Erythroblast (primary cell): Measurements from ENCODE around the gene BMP8A.

Source experiments
- DNase-seq, 2 experiments: peaks; one replicate each; lab custom pipeline; 2025; lab: John Stamatoyannopoulos, UW
- GATA1 ChIP-seq: IDR thresholded peaks from 2 replicates; pipeline ENCODE4 v1.6.1; 2011; ENCODE audit warnings: low read depth, mild to moderate bottlenecking, control low read depth, low read length, moderate library complexity
- POLR2A ChIP-seq: IDR thresholded peaks from 2 replicates; pipeline ENCODE4 v1.6.1; 2011; ENCODE audit warnings: mild to moderate bottlenecking, low read length

The BMP8A gene

GRCh38 chr1:39540504-39541031, 49.1 kb downstream of the BMP8A start:
- TF ChIP-seq POLR2A, result no peak
- no peak for TF ChIP-seq GATA1
- no peak for DNase-seq

- TF ChIP-seq GATA1, result no peak
- no peak for TF ChIP-seq POLR2A
- DNase-seq, result no peak
Observed at GRCh38 chr1:39542924-39543323, 51.5 kb downstream of the BMP8A start.

GRCh38 chr1:39544327-39544726, 52.9 kb downstream of the BMP8A start:
- no peak for TF ChIP-seq GATA1
- no peak for TF ChIP-seq POLR2A
- no peak for DNase-seq

- TF ChIP-seq GATA1 (no peak), POLR2A (no peak)
- no peak for DNase-seq
Observed at GRCh38 chr1:39545531-39545930, 54.1 kb downstream of the BMP8A start.

GRCh38 chr1:39554277-39554676, 62.8 kb downstream of the BMP8A start:
- DNase-seq, result no peak
- TF ChIP-seq GATA1 (no peak), POLR2A (no peak)

DNA sequence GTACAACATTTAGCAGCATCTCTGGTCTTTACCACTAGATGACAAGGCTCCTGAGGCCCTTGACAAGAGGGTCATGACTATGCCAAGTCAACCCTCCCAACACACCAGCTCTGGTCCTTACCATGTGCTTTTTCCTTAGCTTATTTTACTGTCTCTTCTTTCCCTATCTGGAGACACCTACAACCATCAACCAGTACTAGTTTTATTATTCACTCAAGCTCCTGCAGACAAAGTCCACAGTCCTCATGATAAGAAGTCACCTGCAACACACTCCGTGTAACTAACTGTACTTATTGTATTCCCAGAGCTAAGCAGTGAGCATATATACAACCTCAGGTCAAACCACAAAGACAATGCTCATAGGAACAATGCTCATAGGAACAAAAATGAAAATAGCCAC, 69.8 kb downstream of the BMP8A start:
- no peak for DNase-seq
- TF ChIP-seq POLR2A (no peak), GATA1 (no peak)

DNA sequence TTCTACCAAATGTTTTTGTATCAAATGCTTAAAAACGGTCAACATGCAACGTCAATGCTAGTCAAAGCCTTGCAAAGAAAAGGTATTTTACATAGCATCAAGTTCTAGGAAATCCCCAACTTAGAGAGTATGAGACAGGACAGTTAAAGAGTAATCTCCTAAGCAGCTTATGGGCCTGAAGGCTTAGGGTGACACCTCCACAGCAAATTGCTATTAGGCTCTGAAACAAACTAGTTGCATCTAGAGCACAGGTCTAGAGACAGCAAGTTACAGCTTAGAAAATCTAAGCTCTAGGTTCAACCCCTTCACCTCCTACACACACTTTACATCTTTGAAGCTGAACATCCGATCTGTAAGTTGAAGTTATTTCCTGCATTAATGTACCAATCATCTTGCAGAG, 71.5 kb downstream of the BMP8A start:
- no peak for DNase-seq
- TF ChIP-seq POLR2A (no peak), GATA1 (no peak)

DNA sequence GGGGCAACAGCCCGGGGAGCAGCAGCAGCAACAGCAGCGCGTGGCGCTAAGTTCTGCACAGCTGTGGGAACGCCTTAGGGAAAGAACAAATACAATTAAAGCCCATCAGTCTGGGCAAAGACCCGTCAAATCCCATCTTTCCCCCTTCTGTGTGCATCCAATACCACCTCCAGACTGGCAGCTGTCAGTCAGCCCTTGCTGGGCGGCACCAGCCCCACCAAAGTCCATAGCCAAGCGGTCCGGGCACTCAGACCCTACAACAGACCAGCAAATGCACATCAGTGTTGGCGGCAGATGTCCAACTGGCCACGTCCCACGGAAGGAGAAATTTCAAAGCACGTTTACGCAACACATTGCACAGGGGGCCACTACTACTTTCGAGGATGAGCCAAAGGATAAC, 72.2 kb downstream of the BMP8A start:
- no peak for DNase-seq
- no peak for TF ChIP-seq POLR2A
- TF ChIP-seq GATA1, result no peak

DNA sequence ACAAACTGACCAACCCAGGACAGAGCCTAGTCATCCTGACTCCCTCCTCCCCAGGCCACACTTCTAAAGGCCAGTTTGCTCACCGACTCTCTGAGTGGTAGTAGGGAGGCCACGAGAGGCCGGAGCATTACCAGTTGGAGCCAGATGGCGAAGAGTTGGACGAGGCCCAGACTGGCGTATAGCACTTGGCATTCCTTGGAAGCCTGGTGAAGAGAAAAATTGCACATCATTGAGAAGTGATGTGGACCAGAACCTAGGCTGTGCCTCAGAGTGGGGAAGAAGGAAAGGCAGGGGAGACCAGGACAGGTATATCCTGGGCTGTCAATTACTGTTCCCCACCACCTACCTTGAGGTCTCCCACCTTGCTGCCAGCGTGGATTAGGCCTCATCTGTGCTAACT, 72.9 kb downstream of the BMP8A start:
- TF ChIP-seq GATA1 (no peak), POLR2A (no peak)
- DNase-seq, result no peak

DNA sequence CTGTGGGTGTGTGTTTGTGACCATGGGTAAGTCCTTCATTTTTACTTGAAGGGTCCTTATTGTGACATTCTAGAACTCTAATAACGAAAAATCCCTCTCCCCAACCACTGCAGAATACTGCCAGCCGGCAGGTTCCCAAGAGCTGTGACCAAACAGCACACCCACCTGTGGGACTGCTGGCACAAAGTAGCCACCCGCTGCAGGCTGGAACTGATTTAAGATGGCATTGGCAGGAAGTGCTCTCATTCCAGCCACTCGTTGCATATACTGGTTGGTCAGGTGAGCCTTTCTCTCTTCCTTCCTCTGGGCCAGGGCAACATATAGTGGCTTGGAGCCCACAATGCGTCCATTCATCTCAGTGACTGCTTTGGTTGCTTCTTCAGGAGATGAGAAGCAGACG, 73.5 kb downstream of the BMP8A start:
- DNase-seq, result no peak
- no peak for TF ChIP-seq GATA1
- TF ChIP-seq POLR2A, result no peak

- DNase-seq, result peak; percentile 39 to 75
- TF ChIP-seq POLR2A, result no peak
- TF ChIP-seq GATA1, result no peak
Observed at GRCh38 chr1:39566441-39567137, 75.2 kb downstream of the BMP8A start.

DNA sequence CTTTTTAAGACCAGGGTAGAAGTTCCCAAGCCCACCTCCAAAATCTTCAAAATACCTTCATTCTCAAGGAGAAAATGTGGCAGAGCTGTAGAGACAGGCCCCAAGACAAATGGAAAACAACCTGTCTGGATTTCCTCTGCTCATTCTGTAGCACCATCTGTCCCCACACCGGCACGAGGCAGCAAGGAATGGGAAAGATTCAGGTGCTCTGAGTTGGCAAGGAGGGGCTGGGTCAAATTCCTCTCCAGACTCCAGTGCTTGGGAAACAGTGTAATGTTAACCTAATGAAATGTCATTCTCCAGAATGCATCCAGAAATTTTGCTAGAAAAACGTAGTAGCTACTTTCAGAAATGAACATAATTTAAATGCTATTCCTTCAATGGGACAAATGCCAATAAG, 75.9 kb downstream of the BMP8A start:
- DNase-seq, result no peak
- TF ChIP-seq POLR2A, result no peak
- no peak for TF ChIP-seq GATA1

DNA sequence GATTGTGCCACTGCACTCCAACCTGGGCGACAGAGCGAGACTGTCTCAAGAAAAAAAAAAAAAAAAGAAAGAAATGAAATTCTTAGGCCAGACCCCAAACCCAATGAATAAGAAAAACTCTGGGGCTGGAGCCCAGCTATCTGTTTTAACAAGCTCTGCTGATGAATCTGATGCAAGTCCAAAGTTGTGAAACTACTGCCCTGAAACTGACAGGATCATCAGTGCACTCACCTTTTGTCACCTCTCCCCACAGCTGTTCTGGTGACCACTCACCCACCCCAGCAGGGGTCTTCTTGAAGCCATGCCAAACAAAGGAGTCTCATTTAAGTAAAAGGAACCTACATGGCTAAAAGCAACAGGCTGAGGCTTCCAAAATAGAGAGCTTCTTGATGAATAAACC, 76.8 kb downstream of the BMP8A start:
- no peak for DNase-seq

DNA sequence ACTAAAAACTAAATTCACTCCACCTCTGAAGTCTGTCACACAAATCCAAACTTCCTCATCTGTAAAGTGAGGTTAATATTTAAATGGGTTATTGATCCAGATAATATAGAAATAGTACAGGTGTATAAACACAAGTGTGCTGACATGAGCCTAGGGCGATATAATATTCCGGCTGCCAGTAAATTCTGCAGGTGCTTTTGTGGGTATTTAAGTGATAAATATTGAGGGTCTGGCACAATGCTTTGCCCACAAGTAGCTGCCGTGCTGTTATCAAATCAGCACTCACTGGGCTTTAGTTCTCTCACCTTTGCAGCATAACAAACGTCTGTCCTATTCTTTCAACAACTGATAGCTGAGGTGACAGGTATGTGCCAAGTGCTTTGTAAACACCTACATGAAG, 77.6 kb downstream of the BMP8A start:
- DNase-seq, result no peak
- TF ChIP-seq GATA1 (no peak), POLR2A (no peak)

More for the DNA sequence above, 76.8 kb downstream of the BMP8A start:
- TF ChIP-seq GATA1, result no peak
- no peak for TF ChIP-seq POLR2A

DNA sequence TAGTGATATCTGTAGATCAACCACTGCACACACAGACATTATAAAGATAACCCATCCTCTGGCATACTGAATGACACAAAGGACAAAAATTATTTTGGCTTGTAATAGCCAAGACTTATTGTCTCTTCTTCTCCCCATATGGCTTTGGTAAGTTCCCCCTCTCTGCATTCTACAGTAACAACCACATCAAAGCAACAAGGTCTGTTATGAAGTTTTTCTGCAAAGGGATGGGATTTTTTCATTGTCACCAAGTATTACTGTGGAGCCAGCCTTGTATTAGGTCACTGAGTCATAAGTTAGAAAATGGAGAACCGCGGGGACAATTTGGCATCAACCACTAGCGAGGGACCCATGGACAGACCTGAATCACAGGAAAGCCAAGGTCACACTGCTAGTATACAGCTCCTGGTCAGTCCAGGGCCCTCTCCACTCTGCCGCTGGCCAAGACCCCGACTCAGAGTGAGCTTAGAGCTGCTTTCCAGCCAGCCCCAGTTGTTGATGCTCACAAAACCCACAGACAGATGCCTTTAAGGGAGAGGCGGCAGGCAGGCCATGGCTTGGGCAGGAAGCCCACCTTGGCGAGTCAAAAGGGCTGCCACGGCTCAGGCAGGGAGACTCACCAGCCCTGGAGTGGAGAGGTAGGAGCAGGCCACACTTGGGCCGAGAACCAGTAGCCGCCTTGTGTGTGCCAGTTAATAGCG, 79.2 kb downstream of the BMP8A start:
- no peak for DNase-seq
- TF ChIP-seq POLR2A (no peak), GATA1 (no peak)

GRCh38 chr1:39571178-39571483, 79.7 kb downstream of the BMP8A start:
- DNase-seq, result no peak
- TF ChIP-seq GATA1 (no peak), POLR2A (no peak)
